HepG2 (cell line): Measurements from ENCODE around the gene FBXL20. TPM values are rescaled to one million over a fixed set of nuclear protein-coding genes. Genes with fewer than 3 reads are reported as not detected.
A peak's percentile ranks its signal among the peaks of the same experiment; 100 is the strongest.

ENCODE experiments used
- ATAC-seq: fragments of 200-7000 bp; cut with Tn5 transposase; 3 replicates; pipeline ENCODE4 v1.9.1; 2020; ENCODE audit warnings: mild to moderate bottlenecking, moderate library complexity
- BruUV-seq: library from RNA; stranded (reverse); fragments of 400-500 nt; replicated peaks from 2 replicates; lab custom pipeline; 2021; lab: Mats Ljungman, UMichigan
- CTCF ChIA-PET: fragments of 300-600 bp; formaldehyde crosslinking; extraction: SDS; loops from one replicate; lab custom pipeline; 2021; ENCODE audit warnings: low total read pairs, inconsistent platforms, low intra/inter-chr PET ratio; lab: Yijun Ruan, JAX
- POLR2A ChIA-PET: fragments of 350-600 bp; sonication (Branson Sonifier 250); formaldehyde crosslinking; loops from one replicate; lab custom pipeline; 2020; ENCODE audit warnings: antibody characterized with exemption, inconsistent platforms; lab: Yijun Ruan, JAX
- DNase-seq: peaks from one replicate; pipeline ENCODE4 v3.0.0-alpha.2; 2015; ENCODE audit warnings: low spot score
- FAIRE-seq: peaks from 3 replicates; lab custom pipeline; 2011; peaks lifted over from hg19 to GRCh38; lab: Jason Lieb, UNC
- H2AFZ ChIP-seq: one replicate; pipeline ENCODE4 v1.6.1; 2011; ENCODE audit warnings: low read length, inconsistent platforms
- H3K27ac ChIP-seq: fragments of 300-600 bp; 3 replicates; pipeline ENCODE4 v1.8.0; 2011; ENCODE audit warnings: mixed run types, mild to moderate bottlenecking, mixed read lengths, low read length, inconsistent platforms; ENCODE audit not compliant: insufficient read depth; ENCODE audit errors: extremely low read length
- H3K27me3 ChIP-seq, 2 experiments: fragments of 200-600 bp in 1 of 2; 2 replicates in 1 of 2; 3 replicates in 1 of 2; pipeline versions ENCODE4 v1.6.0 to v1.8.0; 2011; ENCODE audit warnings: low read length in 2 of 2, mild to moderate bottlenecking in 2 of 2, moderate library complexity in 2 of 2, inconsistent platforms in 1 of 2; ENCODE audit not compliant: insufficient read depth in 2 of 2, control insufficient read depth in 1 of 2
- H3K36me3 ChIP-seq, 2 experiments: fragments of 200-600 bp in 1 of 2; replicated peaks in 1 of 2; 2 replicates in 1 of 2; 3 replicates in 1 of 2; pipeline versions ENCODE4 v1.5.1 to v1.8.0; 2011; ENCODE audit warnings: low read length in 2 of 2, inconsistent platforms in 1 of 2; ENCODE audit not compliant: insufficient read depth in 2 of 2, control insufficient read depth in 1 of 2
- H3K4me1 ChIP-seq: 2 replicates; pipeline ENCODE4 v1.5.1; 2012; ENCODE audit warnings: low read length, inconsistent platforms; ENCODE audit not compliant: insufficient read depth
- H3K4me2 ChIP-seq: 2 replicates; pipeline ENCODE4 v1.6.0; 2011; ENCODE audit warnings: low read depth, low read length, inconsistent platforms
- H3K4me3 ChIP-seq, 3 experiments: fragments of 200-600 bp in 1 of 3; sonication (generic), shearing (Covaris generic) in 1 of 3; replicated peaks in 1 of 3; 2 replicates each; pipeline ENCODE4 v1.5.1; 2011 to 2016; ENCODE audit warnings: low read length in 3 of 3, inconsistent platforms in 2 of 3, low read depth in 2 of 3, mild to moderate bottlenecking in 2 of 3, control low read depth in 1 of 3, mixed read lengths in 1 of 3; ENCODE audit not compliant: insufficient read depth in 1 of 3
- H3K79me2 ChIP-seq: one replicate; pipeline ENCODE4 v1.6.1; 2011; ENCODE audit warnings: low read length, inconsistent platforms; ENCODE audit not compliant: insufficient read depth
- H3K9ac ChIP-seq: 2 replicates; pipeline ENCODE4 v1.6.0; 2011; ENCODE audit warnings: mild to moderate bottlenecking, low read depth, low read length, inconsistent platforms; ENCODE audit not compliant: insufficient read depth
- H3K9me3 ChIP-seq: 2 replicates; pipeline ENCODE4 v1.5.1; 2012; ENCODE audit warnings: mild to moderate bottlenecking, low read length
- H4K20me1 ChIP-seq: 2 replicates; pipeline ENCODE4 v1.6.0; 2011; ENCODE audit warnings: inconsistent platforms, mild to moderate bottlenecking, low read length, moderate library complexity; ENCODE audit not compliant: insufficient read depth
- AGO2 ChIP-seq: fragments of 200-400 bp; formaldehyde crosslinking; optimal IDR thresholded peaks from 2 replicates; pipeline ENCODE3; 2017; ENCODE audit warnings: mild to moderate bottlenecking, low read depth, low read length, moderate library complexity
- ARHGAP35 ChIP-seq: sonication (generic); formaldehyde crosslinking; IDR thresholded peaks from 2 replicates; pipeline ENCODE4 v1.9.0; 2022; ENCODE audit warnings: mild to moderate bottlenecking, inconsistent platforms, moderate library complexity, missing genetic modification reagents, borderline replicate concordance
- CEBPZ ChIP-seq: IDR thresholded peaks from 2 replicates; pipeline ENCODE4 v1.6.1; 2012; ENCODE audit warnings: low read length, improper control_type of control experiment
- GRHL1 ChIP-seq: sonication (generic); formaldehyde crosslinking; conservative IDR thresholded peaks from 2 replicates; pipeline ENCODE4 v1.8.0; 2022; ENCODE audit warnings: missing genetic modification reagents
- NBN ChIP-seq: fragments of 450-650 bp; conservative IDR thresholded peaks from 2 replicates; pipeline ENCODE4 v1.6.1; 2017
- NKX3-1 ChIP-seq: sonication (generic); formaldehyde crosslinking; IDR thresholded peaks from 2 replicates; pipeline ENCODE4 v1.5.0; 2020; ENCODE audit warnings: missing genetic modification reagents
- POLR2AphosphoS2 ChIP-seq: IDR thresholded peaks from 2 replicates; pipeline ENCODE4 v1.6.1; 2011; ENCODE audit warnings: low read depth, low read length, improper control_type of control experiment
- RAD51 ChIP-seq: fragments of 450-650 bp; IDR thresholded peaks from 2 replicates; pipeline ENCODE4 v1.6.1; 2016; ENCODE audit warnings: borderline replicate concordance
- ZBTB21 ChIP-seq: sonication (generic); formaldehyde crosslinking; IDR thresholded peaks from 2 replicates; pipeline ENCODE4 v1.4.0; 2020; ENCODE audit warnings: missing genetic modification reagents
- ZNF512B ChIP-seq: sonication (generic); formaldehyde crosslinking; IDR thresholded peaks from 2 replicates; pipeline ENCODE4 v1.5.1; 2020; ENCODE audit warnings: missing genetic modification reagents, mild to moderate bottlenecking, borderline replicate concordance
- ZNF674 ChIP-seq: sonication (generic); formaldehyde crosslinking; IDR thresholded peaks from 2 replicates; pipeline ENCODE4 v1.5.0; 2020; ENCODE audit warnings: low read depth, mild to moderate bottlenecking, missing genetic modification reagents
- WGBS: methylation state at CpG from one replicate; pipeline ENCODE4 v1.1.6; 2017; ENCODE audit warnings: low lambda C conversion rate; 5-methylcytosine and 5-hydroxymethylcytosine counted together
- in situ Hi-C: cut with HindIII; loops from 2 replicates; pipeline ENCODE4 v1.10.0; 2017; ENCODE audit warnings: low pct_unique_long_range_greater_than_20kb; ENCODE audit not compliant: extremely low pct_ligation_motif_present
- intact Hi-C: fragments of 100-400 bp; cut with micrococcal nuclease; formaldehyde crosslinking; loops from one replicate; pipeline ENCODE4 v1.10.0; 2022; ENCODE audit not compliant: unreplicated experiment
- polyA plus RNA-seq, 8 experiments: library from polyadenylated mRNA; depleted of rRNA in 3 of 8; stranded (reverse) in 7 of 8; unstranded in 1 of 8; fragments of >200 nt; fragmentation: Illumina TruSeq in 4 of 8; extraction: Trizol in 4 of 8; gene quantifications; 2 replicates each; pipeline versions ENCODE4 v1.2.1 to v1.2.3, GENCODE V29; 2011 to 2016; ENCODE audit warnings: low read depth in 4 of 8, missing spikeins in 1 of 8, mixed read lengths in 1 of 8; ENCODE audit not compliant: insufficient read depth in 1 of 8
- total RNA-seq, 5 experiments: library from RNA; depleted of rRNA; stranded (reverse); fragments of >200 nt; fragmentation: Illumina TruSeq; extraction: Trizol; gene quantifications; 2 replicates each; pipeline ENCODE4 v1.2.3, GENCODE V29; 2016; ENCODE audit warnings: low read depth in 1 of 5

Gene FBXL20
- total and polyA plus RNA-seq, 2 of the 13 experiments (the other 11 are each of a cell fraction or from before 2014, with no cell fraction given): 10.2 to 10.3 TPM

GRCh38 chr17:39405436-39405835, 4.0 kb upstream of the FBXL20 start:
- no peaks in the 10 kb centered on the region; a peak in 1 of 5 replicates for H3K27me3 ChIP-seq
- H3K4me3 ChIP-seq: no peak overlapping the region
- no peak overlapping the region for H2AFZ ChIP-seq
- no peak overlapping the region for H3K27ac ChIP-seq
- WGBS: 79% methylated on average over 1 of the region's 1 CpG
- H3K79me2 ChIP-seq: peaks cover 5% of the 10 kb centered on the region
- ChIA-PET CTCF (no interaction called here), POLR2A (no interaction called here)
- DNase-seq (no peak), ATAC-seq (no peak), FAIRE-seq (no peak)
- no peak overlapping the region for H3K9ac ChIP-seq
- TF ChIP-seq GRHL1 (CRISPR knock-in tag) (no peak), RAD51 (no peak), POLR2AphosphoS2 (0 out of 2 replicates have a peak, but pooled peaks have one; percentile 40), NBN (no peak), CEBPZ (no peak), ZNF512B (CRISPR knock-in tag) (no peak), AGO2 (peak; percentile 15), ZBTB21 (CRISPR knock-in tag) (no peak), ZNF674 (CRISPR knock-in tag) (no peak), ARHGAP35 (no peak), NKX3-1 (CRISPR knock-in tag) (no peak)
- intact Hi-C loops: no loop called here
- peaks cover 27 to 43% of the 10 kb centered on the region in 2 experiments for H3K36me3 ChIP-seq
- in situ Hi-C loops: no loop called here
- no peak overlapping the region for H3K4me2 ChIP-seq
- BruUV-seq: no TSS peak
- no peaks in the 10 kb centered on the region for H3K9me3 ChIP-seq
- peaks cover 8% of the 10 kb centered on the region for H3K4me1 ChIP-seq
- H4K20me1 ChIP-seq: peaks cover 11% of the 10 kb centered on the region; the same call in 1 of the 2 replicates
